Measurements from ENCODE around the gene TPPP2.
"Not testable (repeated sequence)": the region's sequence is repeated elsewhere in the genome, so short reads cannot be mapped to it uniquely, and the experiment has no call there.

TPPP2 gene

DNA sequence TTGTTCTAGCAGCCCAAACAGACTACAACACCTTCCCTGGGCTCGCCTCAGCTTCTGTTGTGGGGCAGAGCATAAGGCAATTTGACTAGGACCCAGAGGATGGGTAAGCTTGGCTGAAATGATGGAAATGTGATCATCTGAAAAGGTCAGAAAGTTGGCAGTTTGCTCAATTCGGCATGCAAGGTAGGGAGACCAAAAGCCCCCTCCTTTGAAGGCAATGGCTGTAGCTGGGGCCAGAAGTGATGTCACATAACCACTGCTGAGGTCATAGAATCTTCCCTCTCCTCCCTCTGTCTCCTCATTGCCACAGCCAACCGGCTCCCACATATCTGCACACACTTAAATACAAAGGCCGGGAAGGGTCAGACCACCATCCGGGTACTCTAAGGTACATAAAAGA, at the start of gene TPPP2:
Gene TPPP2 (plus strand): TSS at position 301 of the 400 bp plus-strand sequence. CDS start 365 bp downstream, outside the sequence.
- DNase-seq (ENCODE audit: low read depth in 2 of 3, low spot score in 1 of 3), result no peak

- DNase-seq (ENCODE audit: low read depth in 2 of 3, low spot score in 1 of 3), result no peak
Measured at GRCh38 chr14:20980906-20981305, 49.1 kb upstream of the TPPP2 start.

DNA sequence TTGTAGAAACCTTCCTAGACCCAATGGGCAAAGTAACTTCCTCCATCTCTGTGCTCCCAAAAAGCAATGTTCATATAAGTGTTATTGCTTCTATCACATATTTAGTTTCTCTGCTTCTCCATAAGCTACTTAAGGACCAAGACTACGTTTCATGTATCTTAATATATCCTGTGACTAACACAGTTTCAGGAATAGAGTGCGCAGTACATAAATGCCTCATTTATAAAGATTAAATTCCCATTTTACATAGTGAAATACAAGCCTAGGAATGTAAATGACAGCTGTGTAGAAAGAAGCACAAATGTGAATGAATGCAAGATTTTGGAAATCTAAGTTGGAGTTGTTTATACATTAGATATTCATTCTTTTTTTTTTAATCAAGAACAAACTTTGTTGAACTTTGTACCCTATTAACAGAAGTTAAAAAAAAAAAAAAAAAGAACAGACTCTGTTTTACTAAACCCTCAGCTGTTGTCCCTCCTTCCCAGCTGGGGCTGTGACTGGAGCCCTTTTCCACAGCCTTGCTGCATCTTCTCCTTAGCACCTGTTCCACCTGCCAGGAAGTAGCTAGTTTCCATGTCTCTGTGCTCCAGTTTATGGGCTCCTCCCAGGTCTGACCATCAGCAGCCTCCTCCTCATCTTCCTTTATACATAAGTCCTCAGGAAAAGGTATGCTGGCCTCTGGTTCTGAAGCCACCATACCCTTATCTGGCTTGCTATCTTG, 47.2 kb upstream of the TPPP2 start:
- no peak for DNase-seq (ENCODE audit: low read depth in 2 of 3, low spot score in 1 of 3)

GRCh38 chr14:20985650-20986049, 44.4 kb upstream of the TPPP2 start:
- not testable (repeated sequence) for DNase-seq (ENCODE audit: low read depth in 2 of 3, low spot score in 1 of 3)

DNA sequence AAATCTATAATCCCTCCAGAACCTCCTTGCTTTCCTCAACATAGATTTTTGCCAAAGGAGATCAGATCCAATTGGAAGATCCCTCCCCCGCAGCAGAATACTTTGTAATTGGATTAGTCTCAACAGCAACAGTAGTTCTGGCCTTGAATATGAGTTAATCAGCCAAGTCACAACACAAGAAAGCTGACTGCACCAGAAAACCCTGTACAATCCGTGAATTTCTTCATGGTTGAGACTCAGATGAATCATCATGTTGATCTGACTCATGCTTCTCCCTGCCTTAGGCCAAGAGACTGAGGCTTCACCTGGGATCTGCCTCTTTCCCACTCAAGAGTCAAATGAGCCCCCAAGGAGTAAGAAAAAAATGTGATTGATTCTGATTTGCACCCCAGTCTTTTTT, 43.2 kb upstream of the TPPP2 start:
- no peak for DNase-seq (ENCODE audit: low read depth in 2 of 3, low spot score in 1 of 3)

GRCh38 chr14:20988717-20989470, 41.1 kb upstream of the TPPP2 start:
- no peak for DNase-seq (ENCODE audit: low read depth in 2 of 3, low spot score in 1 of 3)

- DNase-seq (ENCODE audit: low read depth in 2 of 3, low spot score in 1 of 3), result no peak
Measured at GRCh38 chr14:20989471-20989786, 40.6 kb upstream of the TPPP2 start.

GRCh38 chr14:20989787-20990600, 40.0 kb upstream of the TPPP2 start, which contains the start of gene METTL17:
Gene METTL17, plus strand, starts transcription at chr14:20989980. Its CDS starts 23 bp downstream, at chr14:20990003.
- DNase-seq (ENCODE audit: low read depth in 2 of 3, low spot score in 1 of 3), result peak; percentile 75 to 84 (median 82)

- DNase-seq (ENCODE audit: low read depth in 2 of 3, low spot score in 1 of 3), result no peak
Measured at GRCh38 chr14:20996521-20996920, 33.5 kb upstream of the TPPP2 start.

DNA sequence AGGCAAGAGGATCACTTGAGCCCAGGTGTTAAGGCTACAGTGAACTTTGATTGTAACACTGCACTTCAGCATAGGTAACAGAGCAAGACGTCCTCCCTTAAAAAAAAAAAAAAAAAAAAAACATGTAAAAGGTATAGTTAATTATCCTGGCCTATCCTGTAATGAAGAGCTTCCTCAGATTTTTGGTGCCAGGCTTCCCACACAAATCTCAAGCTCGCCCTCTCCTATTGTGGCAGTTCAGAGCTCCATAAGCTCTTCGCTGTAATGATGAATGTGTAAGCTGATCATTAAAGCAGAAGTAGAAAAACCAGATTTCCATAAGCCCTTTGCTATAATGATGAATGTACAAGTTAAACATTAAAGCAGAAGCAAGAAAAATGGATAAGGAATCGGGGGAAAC, 32.9 kb upstream of the TPPP2 start:
- no peak for DNase-seq (ENCODE audit: low read depth in 2 of 3, low spot score in 1 of 3)

- DNase-seq (ENCODE audit: low read depth in 2 of 3, low spot score in 1 of 3), result no peak
Measured at GRCh38 chr14:20997564-20997963, 32.5 kb upstream of the TPPP2 start.

DNA sequence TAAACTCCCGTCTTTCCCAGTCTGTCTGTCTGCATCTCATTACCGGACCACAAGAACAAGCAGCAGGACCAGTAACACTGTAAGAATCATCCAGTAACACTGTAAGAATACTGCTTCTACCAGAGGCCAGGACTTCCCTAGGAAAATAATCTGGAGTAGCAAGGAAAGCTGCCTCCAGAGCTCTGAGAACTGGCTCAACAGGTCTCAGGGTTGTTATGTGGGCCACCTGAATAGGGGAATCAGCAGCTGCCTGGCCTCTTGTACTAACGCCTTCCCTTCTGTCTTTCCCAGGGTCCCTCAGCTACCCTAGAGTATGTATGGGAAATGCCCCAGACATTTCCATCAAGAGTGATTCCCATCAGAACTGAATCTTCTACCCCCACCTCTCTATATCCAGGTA, 31.9 kb upstream of the TPPP2 start:
- no peak for DNase-seq (ENCODE audit: low read depth in 2 of 3, low spot score in 1 of 3)

DNA sequence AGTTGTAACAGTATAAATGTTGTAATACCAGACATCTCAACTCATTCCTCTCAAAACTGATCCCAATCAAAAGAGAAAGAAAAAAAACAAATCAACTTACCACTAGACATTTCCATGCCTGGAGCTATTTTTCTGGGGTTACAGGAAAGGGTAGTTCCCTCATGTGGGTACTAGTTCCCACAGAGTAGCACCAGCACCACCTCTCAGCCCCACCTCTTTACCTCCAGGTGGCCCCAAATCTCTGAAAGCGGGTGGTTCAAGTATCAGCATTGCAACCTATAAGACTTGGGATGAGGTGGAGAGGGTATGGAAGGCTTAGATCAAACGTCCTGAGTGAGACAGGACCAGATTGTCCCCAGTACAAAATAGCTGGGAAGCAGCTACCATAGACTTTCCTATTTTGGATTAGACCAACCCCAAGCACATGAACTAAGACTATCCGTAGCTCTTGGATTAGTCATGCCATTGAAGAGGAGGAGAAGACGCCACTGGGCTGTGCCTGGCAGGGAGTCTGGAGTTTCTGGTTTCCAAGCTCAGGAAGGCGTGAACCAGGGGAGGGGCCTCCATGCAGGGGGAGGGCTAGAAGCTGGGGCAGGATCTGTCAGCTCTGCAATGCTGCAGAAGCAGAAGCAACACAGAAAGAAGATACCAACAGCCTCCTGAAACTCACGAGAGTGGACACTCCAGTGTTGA, 31.2 kb upstream of the TPPP2 start, which contains the start of gene SLC39A2:
Gene SLC39A2 (plus strand): TSS at position 620 of the 693 bp plus-strand sequence. CDS start 154 bp downstream, outside the sequence.
- no peak for DNase-seq (ENCODE audit: low read depth in 2 of 3, low spot score in 1 of 3)

GRCh38 chr14:20999591-20999990, 30.4 kb upstream of the TPPP2 start:
- no peak for DNase-seq (ENCODE audit: low read depth in 2 of 3, low spot score in 1 of 3)

GRCh38 chr14:21001218-21001617, 28.8 kb upstream of the TPPP2 start:
- DNase-seq (ENCODE audit: low read depth in 2 of 3, low spot score in 1 of 3), result no peak

DNA sequence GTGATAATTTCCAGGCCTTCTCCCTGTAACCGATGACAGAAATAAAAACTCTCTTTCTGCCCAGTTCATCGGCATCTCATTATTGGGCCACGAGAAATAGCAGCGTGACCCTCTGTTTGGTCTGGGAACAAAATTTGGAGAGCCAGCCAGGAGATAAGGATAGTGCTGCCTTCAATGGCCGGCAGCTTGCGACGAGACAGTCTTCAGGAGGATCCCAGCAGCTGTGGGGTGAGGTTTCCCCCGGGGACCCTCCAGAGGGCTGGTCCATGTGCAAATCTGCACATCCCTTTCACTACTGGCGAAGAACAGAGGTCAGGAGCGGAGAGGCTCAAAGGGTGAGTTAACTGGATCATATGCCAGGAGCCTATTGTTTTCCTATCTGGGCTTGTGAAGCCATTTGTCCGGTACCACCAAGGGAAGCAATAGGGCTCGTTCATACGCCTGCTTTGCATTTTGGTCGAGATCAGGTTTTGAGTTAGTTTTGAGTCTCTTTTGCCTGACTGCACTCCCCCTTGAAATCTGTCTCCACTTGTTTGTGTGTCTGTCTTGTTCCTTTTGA, 26.1 kb upstream of the TPPP2 start:
- DNase-seq (ENCODE audit: low read depth in 2 of 3, low spot score in 1 of 3), result no peak

DNA sequence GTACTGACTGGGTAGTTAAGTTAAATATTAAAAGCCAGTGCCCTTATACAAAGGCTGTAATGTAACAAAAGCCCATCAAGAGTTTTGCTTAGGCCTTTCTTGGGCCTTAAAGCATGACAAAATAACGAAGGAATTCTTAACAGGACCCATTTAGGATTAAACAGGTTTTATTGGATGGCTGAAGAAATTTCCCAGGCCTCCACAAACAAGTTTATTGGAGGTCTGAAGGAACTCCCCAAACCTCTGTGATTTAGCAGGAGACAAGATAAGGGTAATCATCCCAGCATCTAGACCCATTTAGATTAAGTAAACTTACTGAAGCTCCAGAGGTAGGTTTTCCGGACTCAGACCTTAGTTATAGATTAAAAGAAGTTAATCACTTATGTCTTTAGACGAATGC, 20.3 kb upstream of the TPPP2 start:
- DNase-seq (ENCODE audit: low read depth in 2 of 3, low spot score in 1 of 3), result not testable (repeated sequence)

DNA sequence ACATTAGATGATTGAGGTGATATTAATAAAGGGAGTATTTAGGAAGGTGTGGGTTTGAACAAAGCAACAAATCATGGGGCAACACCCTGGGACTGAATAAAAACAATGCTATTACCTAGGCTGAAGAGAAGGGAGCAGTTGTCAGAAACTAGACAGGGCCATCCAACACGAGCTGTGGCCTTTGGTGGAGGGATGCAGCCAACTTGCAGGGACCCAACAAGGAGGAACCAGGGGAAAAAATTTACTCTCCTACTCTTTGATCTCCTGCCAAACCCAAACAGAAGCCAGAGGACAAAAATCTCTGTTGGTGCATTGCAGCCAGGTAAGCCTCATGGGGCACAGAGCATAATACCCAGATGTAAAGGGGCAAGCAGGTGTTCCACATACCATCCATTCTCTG, 18.9 kb upstream of the TPPP2 start:
- no peak for DNase-seq (ENCODE audit: low read depth in 2 of 3, low spot score in 1 of 3)

DNA sequence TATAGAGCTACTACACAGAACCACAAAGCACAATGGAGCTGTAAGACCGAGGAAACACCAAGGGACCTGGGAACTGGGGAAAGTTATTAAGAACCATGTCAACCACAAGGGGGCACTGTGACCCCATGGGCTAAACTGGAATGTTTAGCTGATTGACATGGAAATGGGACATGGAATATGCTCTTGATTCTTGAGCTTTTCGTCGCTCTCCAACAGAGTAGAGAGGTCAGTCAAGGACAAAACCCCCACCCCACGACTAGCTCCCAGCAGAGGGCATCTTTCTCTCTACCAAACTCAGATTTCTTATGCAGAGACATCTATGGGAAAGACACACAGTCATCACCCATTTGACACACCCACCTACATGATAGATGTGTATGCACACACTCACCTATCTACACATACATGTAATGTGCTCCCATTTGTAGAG, 15.2 kb upstream of the TPPP2 start:
- peak; percentile 58 to 84 (median 71) for DNase-seq (ENCODE audit: low read depth in 2 of 3, low spot score in 1 of 3)

DNA sequence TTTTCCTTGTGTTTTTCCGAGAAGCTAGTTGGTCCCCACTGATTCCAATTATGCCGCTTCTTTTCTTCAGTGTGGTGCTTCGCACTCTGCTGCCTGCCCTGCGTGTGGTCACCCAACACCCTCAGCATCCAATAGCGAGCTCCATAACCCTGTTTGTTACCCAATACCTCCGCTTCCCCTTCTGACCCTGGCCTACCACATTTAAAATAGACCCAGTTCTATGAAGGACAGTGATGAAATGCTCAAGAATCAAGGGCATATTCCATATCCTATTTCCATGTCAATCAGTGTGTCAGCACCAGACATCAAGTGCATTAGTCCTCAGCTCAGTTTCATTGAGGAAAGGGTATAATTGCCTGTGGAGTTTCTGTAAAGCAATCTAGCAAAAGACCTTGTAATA, 14.7 kb upstream of the TPPP2 start:
- DNase-seq (ENCODE audit: low read depth in 2 of 3, low spot score in 1 of 3), result no peak

Data from stimulated activated CD4-positive, alpha-beta T cell treated with anti-CD3 and anti-CD28 coated beads, Interleukin-12 subunit alpha, Interleukin-12 subunit beta, amount 100 ng/mL, for 48 hours (primary cell).